Liver (tissue), 9 donors: ENCODE data around the gene UBALD2. TPM values are rescaled to one million over a fixed set of nuclear protein-coding genes. Genes with fewer than 3 reads are reported as not detected.

Experiments used
- DNase-seq: peaks from one replicate; pipeline ENCODE4 v3.0.0-alpha.2; 2017; ENCODE audit warnings: low spot score
- H3K27ac ChIP-seq, 2 donors: one replicate each; pipeline ENCODE4 v1.7.0; 2013; ENCODE audit warnings: inconsistent platforms in 2 of 2, low read length in 2 of 2, control low read depth in 1 of 2, low read depth in 1 of 2, mild to moderate bottlenecking in 1 of 2
- H3K27me3 ChIP-seq, 4 donors: one replicate each; pipeline versions ENCODE4 v1.6.1 to v1.7.0; 2013; ENCODE audit warnings: low read length in 3 of 4, inconsistent platforms in 1 of 4, mild to moderate bottlenecking in 1 of 4, moderate library complexity in 1 of 4; ENCODE audit not compliant: control insufficient read depth in 4 of 4, insufficient read depth in 4 of 4
- H3K36me3 ChIP-seq, 4 donors: one replicate each; pipeline versions ENCODE4 v1.6.1 to v1.7.0; 2013; ENCODE audit warnings: low read length in 3 of 4, mild to moderate bottlenecking in 3 of 4, low read depth in 1 of 4, moderate library complexity in 1 of 4; ENCODE audit not compliant: control insufficient read depth in 4 of 4, insufficient read depth in 3 of 4
- H3K4me1 ChIP-seq, 4 donors: one replicate each; pipeline versions ENCODE4 v1.6.1 to v1.7.0; 2013; ENCODE audit warnings: low read length in 3 of 4, mild to moderate bottlenecking in 3 of 4, moderate library complexity in 1 of 4; ENCODE audit not compliant: control insufficient read depth in 4 of 4, insufficient read depth in 4 of 4
- H3K4me3 ChIP-seq, 3 donors: one replicate each; pipeline versions ENCODE4 v1.6.1 to v1.7.0; 2013; ENCODE audit warnings: low read length in 3 of 3, control low read depth in 1 of 3, low read depth in 1 of 3, mild to moderate bottlenecking in 1 of 3
- H3K9ac ChIP-seq, 2 donors: one replicate each; pipeline ENCODE4 v1.7.0; 2013; ENCODE audit warnings: low read length in 2 of 2, mild to moderate bottlenecking in 2 of 2, moderate library complexity in 2 of 2, control low read depth in 1 of 2, low read depth in 1 of 2
- H3K9me3 ChIP-seq, 4 donors: one replicate each; pipeline versions ENCODE4 v1.6.1 to v1.7.0; 2013; ENCODE audit warnings: low read length in 3 of 4; ENCODE audit not compliant: control insufficient read depth in 4 of 4
- ATF3 ChIP-seq: IDR thresholded peaks from 2 replicates; pipeline ENCODE4 v1.6.1; 2016; ENCODE audit warnings: antibody characterized with exemption
- CTCF ChIP-seq: fragments of 150-350 bp; IDR thresholded peaks from 2 replicates; pipeline ENCODE4 v1.5.1; 2017; ENCODE audit warnings: improper control_type of control experiment, low read depth, low read length; ENCODE audit not compliant: missing input control
- EGR1 ChIP-seq, 2 donors: IDR thresholded peaks; 2 replicates each; pipeline ENCODE4 v1.6.1; 2016 to 2018; ENCODE audit warnings: antibody characterized with exemption in 2 of 2, low read depth in 2 of 2
- FOXA1 ChIP-seq: IDR thresholded peaks from 2 replicates; pipeline ENCODE4 v1.6.1; 2016; ENCODE audit warnings: antibody characterized with exemption
- FOXA2 ChIP-seq: IDR thresholded peaks from 2 replicates; pipeline ENCODE4 v1.6.1; 2016; ENCODE audit warnings: antibody characterized with exemption
- GABPA ChIP-seq, 2 donors: IDR thresholded peaks in 1 of 2; conservative IDR thresholded peaks in 1 of 2; 2 replicates each; pipeline ENCODE4 v1.6.1; 2016; ENCODE audit warnings: antibody characterized with exemption in 2 of 2, mild to moderate bottlenecking in 1 of 2, moderate library complexity in 1 of 2
- HNF4A ChIP-seq, 2 donors: conservative IDR thresholded peaks; 2 replicates each; pipeline ENCODE4 v1.6.1; 2016; ENCODE audit warnings: antibody characterized with exemption in 2 of 2, mild to moderate bottlenecking in 2 of 2
- HNF4G ChIP-seq: IDR thresholded peaks from 2 replicates; pipeline ENCODE4 v1.6.1; 2016; ENCODE audit warnings: antibody characterized with exemption
- JUND ChIP-seq, 2 donors: IDR thresholded peaks; 2 replicates each; pipeline ENCODE4 v1.6.1; 2016; ENCODE audit warnings: antibody characterized with exemption in 2 of 2
- MAX ChIP-seq: IDR thresholded peaks from 2 replicates; pipeline ENCODE4 v1.6.1; 2016; ENCODE audit warnings: antibody characterized with exemption
- NR2F2 ChIP-seq: IDR thresholded peaks from 2 replicates; pipeline ENCODE4 v1.6.1; 2016; ENCODE audit warnings: antibody characterized with exemption
- RAD21 ChIP-seq, 2 donors: IDR thresholded peaks; 2 replicates each; pipeline ENCODE4 v1.6.1; 2016; ENCODE audit warnings: antibody characterized with exemption in 2 of 2, mild to moderate bottlenecking in 2 of 2
- REST ChIP-seq: IDR thresholded peaks from 2 replicates; pipeline ENCODE4 v1.6.1; 2016; ENCODE audit warnings: antibody characterized with exemption, mild to moderate bottlenecking
- RXRA ChIP-seq, 2 donors: IDR thresholded peaks; 2 replicates each; pipeline ENCODE4 v1.6.1; 2017 to 2018; ENCODE audit warnings: antibody characterized with exemption in 2 of 2, mild to moderate bottlenecking in 1 of 2
- SP1 ChIP-seq: IDR thresholded peaks from 2 replicates; pipeline ENCODE4 v1.6.1; 2018; ENCODE audit warnings: antibody characterized with exemption, mild to moderate bottlenecking
- TAF1 ChIP-seq: conservative IDR thresholded peaks from 2 replicates; pipeline ENCODE4 v1.6.1; 2016; ENCODE audit warnings: antibody characterized with exemption, mild to moderate bottlenecking
- YY1 ChIP-seq: IDR thresholded peaks from 2 replicates; pipeline ENCODE4 v1.6.1; 2016; ENCODE audit warnings: antibody characterized with exemption, mild to moderate bottlenecking
- ZBTB33 ChIP-seq: IDR thresholded peaks from 2 replicates; pipeline ENCODE4 v1.6.1; 2016; ENCODE audit warnings: antibody characterized with exemption
- WGBS: extraction: QIAGEN DNeasy Blood & Tissue Kit; methylation state at CpG from one replicate; pipeline ENCODE4 v1.1.7; 2013; 5-methylcytosine and 5-hydroxymethylcytosine counted together
- polyA plus RNA-seq, 2 donors: library from polyadenylated mRNA; stranded (reverse) in 1 of 2; unstranded in 1 of 2; fragments of 200-250 nt in 1 of 2; fragments of >200 nt in 1 of 2; fragmentation: Nextera tagmentation in 1 of 2; extraction: Ambion mirVana in 1 of 2; gene quantifications; one replicate each; pipeline versions ENCODE4 v1.2.1 to v1.2.3, GENCODE V29; 2013 to 2015
- total RNA-seq, 2 donors: library from RNA; depleted of rRNA; stranded (reverse); fragments of >200 nt; gene quantifications; one replicate each; pipeline ENCODE4 v1.2.3, GENCODE V29; 2014
- donor health status: healthy.
- donor health status: healthy.
- donor health status: healthy.
- donor health status: healthy.
- donor health status: healthy.

Gene UBALD2
- total and polyA plus RNA-seq, 4 donors = 1.4 to 6.5 (median 3.6) TPM

- no peak overlapping the region for H3K9ac ChIP-seq
- TF ChIP-seq ZBTB33 (no peak), NR2F2 (no peak), YY1 (no peak), GABPA (IDR thresholded peaks at IDR 0.05 in 1 of 2, conservative IDR thresholded peaks at IDR 0.05 in 1 of 2) (no peak), JUND (IDR thresholded peaks at IDR 0.05) (no peak), SP1 (no peak), HNF4A (conservative IDR thresholded peaks at IDR 0.05) (no peak), MAX (no peak), TAF1 (no peak), HNF4G (no peak), RXRA (IDR thresholded peaks at IDR 0.05) (no peak), CTCF (no peak), EGR1 (IDR thresholded peaks at IDR 0.05; ENCODE audit: low read depth in 2 of 2) (no peak), REST (no peak), ATF3 (no peak), FOXA2 (no peak), FOXA1 (no peak), RAD21 (IDR thresholded peaks at IDR 0.05) (no peak)
- H3K36me3 ChIP-seq = no peaks in the 10 kb centered on the region
- no peaks in the 10 kb centered on the region for H3K27me3 ChIP-seq
- H3K9me3 ChIP-seq = no peaks in the 10 kb centered on the region
- peaks cover 0 to 3% (median 0%) of the 10 kb centered on the region in 4 donors for H3K4me1 ChIP-seq
- H3K27ac ChIP-seq = no peak overlapping the region
- DNase-seq = no peak
- no peak overlapping the region for H3K4me3 ChIP-seq
- 95% methylated on average over 6 of the region's 6 CpGs for WGBS
Observed at GRCh38 chr17:76233588-76234353, 31.4 kb upstream of the UBALD2 start.
